Measurements from ENCODE around the gene EIF2S2. TPM values are rescaled to one million over a fixed set of nuclear protein-coding genes. Genes with fewer than 3 reads are reported as not detected.

Gene EIF2S2
- total and polyA plus RNA-seq, 2 donors (not counting 1 experiment from before 2014, with no cell fraction given) = 108 to 140 TPM

- Histone ChIP-seq H3K4me3 (replicated peaks in 1 of 4; ENCODE audit: control extremely low read depth in 1 of 4, insufficient read depth in 1 of 4, low read depth in 3 of 4, low read length in 4 of 4) (no peak overlapping the region), H3K79me2 (ENCODE audit: control insufficient read depth, insufficient read depth, low read length) (peaks cover 45% of the 10 kb centered on the region), H3K4me2 (ENCODE audit: extremely low read depth, insufficient read depth, low read length) (no peak overlapping the region), H4K20me1 (ENCODE audit: control insufficient read depth, extremely low read depth, insufficient read depth, low read length) (no peaks in the 10 kb centered on the region), H3K9me3 (ENCODE audit: control insufficient read depth, insufficient read depth, low read depth, low read length) (no peaks in the 10 kb centered on the region), H3K4me1 (ENCODE audit: control insufficient read depth, extremely low read depth, insufficient read depth, low read length) (no peaks in the 10 kb centered on the region), H3K9ac (ENCODE audit: insufficient read depth, low read length) (no peak overlapping the region), H2AFZ (ENCODE audit: low read length) (no peak overlapping the region), H3K27me3 (ENCODE audit: control insufficient read depth, insufficient read depth, low read length) (no peaks in the 10 kb centered on the region), H3K36me3 (ENCODE audit: control insufficient read depth, insufficient read depth, low read length) (no peaks in the 10 kb centered on the region), H3K27ac (ENCODE audit: insufficient read depth, low read length) (no peak overlapping the region)
- DNase-seq (ENCODE audit: low read depth in 2 of 2) = no peak
- TF ChIP-seq EZH2 (IDR thresholded peaks at IDR 0.05; ENCODE audit: low read length, missing control alignments) (no peak), CTCF (conservative IDR thresholded peaks at IDR 0.05 in 1 of 2, IDR thresholded peaks at IDR 0.05 in 1 of 2; ENCODE audit: low read depth in 1 of 2, low read length in 2 of 2) (no peak)
These were observed 64.9 kb downstream of the EIF2S2 start for GRCh38 chr20:34047010-34047687.

GRCh38 chr20:34045930-34046725 is 65.9 kb downstream of the EIF2S2 start:
- Histone ChIP-seq H3K79me2 (ENCODE audit: control insufficient read depth, insufficient read depth, low read length) (peaks cover 45% of the 10 kb centered on the region), H3K9me3 (ENCODE audit: control insufficient read depth, insufficient read depth, low read depth, low read length) (no peaks in the 10 kb centered on the region), H3K9ac (ENCODE audit: insufficient read depth, low read length) (no peak overlapping the region), H3K36me3 (ENCODE audit: control insufficient read depth, insufficient read depth, low read length) (no peaks in the 10 kb centered on the region), H2AFZ (ENCODE audit: low read length) (no peak overlapping the region), H3K4me1 (ENCODE audit: control insufficient read depth, extremely low read depth, insufficient read depth, low read length) (no peaks in the 10 kb centered on the region), H3K4me2 (ENCODE audit: extremely low read depth, insufficient read depth, low read length) (no peak overlapping the region), H3K27me3 (ENCODE audit: control insufficient read depth, insufficient read depth, low read length) (no peaks in the 10 kb centered on the region), H3K4me3 (replicated peaks in 1 of 4; ENCODE audit: control extremely low read depth in 1 of 4, insufficient read depth in 1 of 4, low read depth in 3 of 4, low read length in 4 of 4) (no peak overlapping the region), H4K20me1 (ENCODE audit: control insufficient read depth, extremely low read depth, insufficient read depth, low read length) (no peaks in the 10 kb centered on the region), H3K27ac (ENCODE audit: insufficient read depth, low read length) (no peak overlapping the region)
- TF ChIP-seq EZH2 (IDR thresholded peaks at IDR 0.05; ENCODE audit: low read length, missing control alignments) = no peak
- TF ChIP-seq CTCF (conservative IDR thresholded peaks at IDR 0.05 in 1 of 2, IDR thresholded peaks at IDR 0.05 in 1 of 2; ENCODE audit: low read depth in 1 of 2, low read length in 2 of 2) = no peak
- DNase-seq (ENCODE audit: low read depth in 2 of 2) = no peak

- H3K27ac ChIP-seq (ENCODE audit: insufficient read depth, low read length) = no peak overlapping the region
- no peaks in the 10 kb centered on the region for H3K36me3 ChIP-seq (ENCODE audit: control insufficient read depth, insufficient read depth, low read length)
- TF ChIP-seq EZH2 (IDR thresholded peaks at IDR 0.05; ENCODE audit: low read length, missing control alignments) (no peak), CTCF (conservative IDR thresholded peaks at IDR 0.05 in 1 of 2, IDR thresholded peaks at IDR 0.05 in 1 of 2; ENCODE audit: low read depth in 1 of 2, low read length in 2 of 2) (no peak)
- DNase-seq (ENCODE audit: low read depth in 2 of 2) = peak in 1 of 2 donors; percentile 29
- no peak overlapping the region for H3K4me2 ChIP-seq (ENCODE audit: extremely low read depth, insufficient read depth, low read length)
- H3K9ac ChIP-seq (ENCODE audit: insufficient read depth, low read length) = no peak overlapping the region
- no peaks in the 10 kb centered on the region for H3K9me3 ChIP-seq (ENCODE audit: control insufficient read depth, insufficient read depth, low read depth, low read length)
- H4K20me1 ChIP-seq (ENCODE audit: control insufficient read depth, extremely low read depth, insufficient read depth, low read length) = no peaks in the 10 kb centered on the region
- no peaks in the 10 kb centered on the region for H3K27me3 ChIP-seq (ENCODE audit: control insufficient read depth, insufficient read depth, low read length)
- H3K4me3 ChIP-seq (replicated peaks in 1 of 4; ENCODE audit: control extremely low read depth in 1 of 4, insufficient read depth in 1 of 4, low read depth in 3 of 4, low read length in 4 of 4) = no peak overlapping the region
- H2AFZ ChIP-seq (ENCODE audit: low read length) = no peak overlapping the region
- H3K79me2 ChIP-seq (ENCODE audit: control insufficient read depth, insufficient read depth, low read length) = peaks cover 47% of the 10 kb centered on the region
- no peaks in the 10 kb centered on the region for H3K4me1 ChIP-seq (ENCODE audit: control insufficient read depth, extremely low read depth, insufficient read depth, low read length)
These were observed 66.7 kb downstream of the EIF2S2 start for GRCh38 chr20:34045294-34045693.
